Pons (tissue), 1 donor: Measurements from ENCODE around the gene NUMB.
"Not testable (repeated sequence)": the region's sequence is repeated elsewhere in the genome, so short reads cannot be mapped to it uniquely, and the experiment has no call there.

ENCODE experiments used
- DNase-seq: peaks from one replicate; pipeline ENCODE4 v3.0.0-alpha.2; 2016; ENCODE audit warnings: low spot score

Gene NUMB

DNA sequence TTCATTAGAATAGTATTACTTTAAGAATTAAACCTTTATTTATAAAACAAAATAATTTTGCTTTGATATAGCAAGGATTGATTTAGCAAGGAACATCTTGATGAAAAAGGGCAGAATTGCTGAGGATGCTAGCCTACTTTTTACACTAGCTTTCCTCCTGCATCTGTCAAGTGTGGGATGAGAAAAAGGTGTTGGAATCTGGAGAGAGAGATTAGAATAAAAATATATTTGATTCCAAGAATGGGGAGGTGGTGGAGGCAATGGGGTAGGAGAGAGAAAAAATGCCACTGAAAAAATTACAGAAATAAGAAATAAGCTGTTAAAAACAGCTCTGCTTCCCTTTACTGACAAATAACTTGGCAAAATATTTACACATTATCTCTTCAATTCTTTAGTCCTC, 98.9 kb downstream of the NUMB start:
- no peak for DNase-seq

- no peak for DNase-seq
These were observed 100.2 kb downstream of the NUMB start for GRCh38 chr14:73358187-73358586.

GRCh38 chr14:73349091-73349490, 109.3 kb downstream of the NUMB start:
- DNase-seq, result not testable (repeated sequence)

GRCh38 chr14:73344319-73344718, 114.0 kb downstream of the NUMB start:
- peak; percentile 4 for DNase-seq

GRCh38 chr14:73342670-73343069, 115.7 kb downstream of the NUMB start:
- DNase-seq, result no peak

DNA sequence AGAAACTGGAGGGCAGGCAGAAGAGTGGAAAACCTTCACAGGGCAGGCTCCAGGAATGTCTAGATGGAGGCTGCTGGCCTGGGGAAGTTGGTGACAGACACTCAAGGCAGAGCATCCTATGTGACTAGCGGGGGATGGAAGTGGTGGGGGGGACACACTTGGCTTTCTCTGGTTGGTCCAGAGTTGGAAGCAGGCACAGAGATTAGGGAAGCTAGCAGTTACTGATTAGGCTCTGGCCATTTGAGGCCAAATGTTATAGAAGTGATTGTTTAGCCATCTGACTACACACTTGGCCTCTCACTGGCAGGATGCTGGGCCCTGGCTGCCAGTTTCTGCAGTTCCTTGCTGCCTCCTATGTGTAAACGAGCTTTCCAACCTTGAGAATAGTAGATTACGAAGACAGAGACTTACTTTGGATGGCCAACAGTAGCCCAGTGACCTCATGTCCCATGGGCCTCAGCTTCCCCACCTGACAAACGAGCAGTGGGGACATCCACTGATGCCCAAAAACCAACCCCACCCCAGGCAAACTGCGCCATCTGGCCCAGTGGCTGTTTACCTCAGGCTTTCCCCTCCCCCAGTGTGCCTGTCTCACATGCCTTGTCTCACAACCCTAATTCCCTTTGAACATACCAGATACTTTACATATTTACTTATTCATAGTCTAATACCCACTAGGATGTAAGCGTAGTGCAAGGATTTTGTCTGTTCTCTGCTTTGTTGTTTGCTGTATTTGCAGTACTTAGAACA, 118.3 kb downstream of the NUMB start:
- DNase-seq, result no peak

DNA sequence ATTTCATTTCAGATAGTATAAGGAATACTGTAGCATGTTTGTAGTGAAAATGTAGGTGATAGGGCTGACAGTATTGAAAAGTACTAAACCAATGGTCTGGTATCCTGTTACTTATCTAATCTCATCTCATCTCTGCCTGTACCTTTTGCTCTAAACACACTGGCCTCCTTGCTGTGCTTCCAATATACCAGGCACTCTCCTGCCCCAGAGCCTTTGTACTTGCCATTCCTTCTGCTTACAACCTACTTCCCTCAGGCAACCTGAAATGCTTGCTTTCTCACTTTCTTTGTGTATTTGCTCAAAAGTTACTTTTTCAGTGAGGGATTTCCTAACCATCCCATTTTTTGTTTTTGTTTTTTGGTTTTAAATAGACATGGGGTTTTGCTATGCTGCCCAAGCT, 119.1 kb downstream of the NUMB start:
- DNase-seq, result no peak

- no peak for DNase-seq
These were observed 119.8 kb downstream of the NUMB start for GRCh38 chr14:73338551-73338950.

DNA sequence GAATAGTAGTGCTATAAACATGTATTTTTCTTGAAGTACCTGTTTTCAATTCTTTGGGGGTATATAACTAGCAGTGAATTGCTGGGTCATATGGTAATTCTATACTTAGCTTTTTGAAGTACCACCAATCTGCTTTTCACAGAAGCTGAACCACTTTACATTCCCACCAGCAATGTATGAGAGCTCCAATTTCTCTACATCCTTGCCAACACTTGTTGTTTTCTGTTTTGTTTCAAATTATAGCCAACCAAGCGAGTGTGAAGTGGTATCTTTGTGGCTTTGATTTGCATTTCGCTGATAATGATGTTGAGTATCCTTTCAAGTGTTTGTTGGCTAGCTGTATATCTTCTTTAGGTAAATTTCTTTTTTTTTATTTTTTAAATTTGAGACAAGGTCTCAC, 125.3 kb downstream of the NUMB start:
- no peak for DNase-seq

DNA sequence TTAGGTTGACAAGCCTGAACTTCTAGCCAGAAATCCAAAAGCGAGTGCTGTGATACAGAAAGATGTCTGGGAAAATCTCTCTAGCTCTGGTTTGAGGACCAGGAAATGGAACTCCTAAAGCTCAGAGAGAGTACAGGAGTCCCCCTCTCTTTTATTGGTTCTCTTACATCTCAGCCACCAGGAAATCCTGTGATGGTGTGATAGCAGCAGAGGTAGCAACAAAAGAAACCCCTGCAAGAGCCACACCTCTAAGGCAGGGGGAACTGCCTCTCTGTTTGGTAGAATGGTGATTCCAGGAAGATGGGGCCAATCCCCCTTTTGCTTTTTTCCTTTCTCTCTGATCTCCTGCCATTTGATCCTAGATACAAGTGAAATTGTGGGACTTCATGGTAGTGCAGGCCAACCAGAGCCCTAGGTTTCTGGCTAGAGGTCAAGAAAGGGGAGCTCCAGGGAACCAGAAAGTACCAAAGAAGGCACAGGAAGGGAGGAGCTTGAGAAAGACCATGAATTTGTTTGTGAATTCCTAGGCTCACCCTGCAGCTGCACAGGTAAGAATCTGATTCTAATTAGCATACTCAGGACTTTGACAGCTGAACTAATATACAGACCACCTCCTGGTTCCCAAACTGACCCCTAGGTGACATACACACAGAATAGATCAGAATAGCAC, 132.6 kb downstream of the NUMB start:
- no peak for DNase-seq

GRCh38 chr14:73325063-73325462, 133.3 kb downstream of the NUMB start:
- DNase-seq, result no peak

DNA sequence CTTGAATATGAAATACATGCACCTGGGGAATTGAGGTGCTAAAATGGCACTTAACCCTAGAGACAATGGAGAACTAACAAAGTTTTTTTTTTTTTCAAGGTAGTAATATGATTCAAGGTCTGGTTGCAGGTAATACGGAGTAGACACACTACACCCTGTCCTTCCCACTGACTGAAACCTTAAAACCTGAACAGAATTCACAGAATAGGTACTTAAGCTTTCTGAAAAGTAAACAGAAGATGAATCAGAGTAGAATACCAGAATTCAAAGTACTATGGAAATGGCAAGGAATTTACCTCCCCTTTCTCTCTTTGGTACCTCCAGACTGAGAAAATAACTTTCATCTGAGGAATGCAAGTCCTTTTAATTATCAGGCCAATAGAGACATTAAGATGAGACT, 133.8 kb downstream of the NUMB start:
- DNase-seq, result no peak

DNA sequence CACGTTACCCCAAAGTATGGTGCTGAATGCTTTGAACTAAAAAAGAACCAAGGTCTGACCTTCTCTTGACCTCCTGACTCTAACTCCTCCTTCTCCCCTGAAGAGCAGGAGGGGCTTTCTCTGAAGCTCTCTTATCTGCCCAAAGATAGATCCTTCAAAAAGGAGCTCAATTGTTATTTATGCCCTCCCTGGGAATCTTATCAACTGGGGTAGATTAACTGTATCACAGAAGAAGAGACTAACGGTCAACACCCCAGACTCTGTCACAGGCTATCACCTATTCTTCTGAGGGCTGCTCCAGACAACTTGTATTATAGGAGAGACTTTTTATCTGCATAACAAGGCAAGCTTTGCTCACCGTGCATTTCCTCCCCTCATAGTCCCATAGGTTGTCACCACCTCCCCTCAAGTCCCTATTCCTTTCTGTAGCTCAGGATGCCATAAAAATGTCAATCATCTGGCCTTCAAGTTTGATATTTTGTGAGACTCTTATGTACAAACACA, 134.4 kb downstream of the NUMB start:
- no peak for DNase-seq

GRCh38 chr14:73313151-73313550, 145.2 kb downstream of the NUMB start:
- no peak for DNase-seq

- peak; percentile 50 for DNase-seq
These were observed 145.7 kb downstream of the NUMB start for GRCh38 chr14:73312687-73313086.

GRCh38 chr14:73311708-73312030, 146.7 kb downstream of the NUMB start:
- no peak for DNase-seq

DNA sequence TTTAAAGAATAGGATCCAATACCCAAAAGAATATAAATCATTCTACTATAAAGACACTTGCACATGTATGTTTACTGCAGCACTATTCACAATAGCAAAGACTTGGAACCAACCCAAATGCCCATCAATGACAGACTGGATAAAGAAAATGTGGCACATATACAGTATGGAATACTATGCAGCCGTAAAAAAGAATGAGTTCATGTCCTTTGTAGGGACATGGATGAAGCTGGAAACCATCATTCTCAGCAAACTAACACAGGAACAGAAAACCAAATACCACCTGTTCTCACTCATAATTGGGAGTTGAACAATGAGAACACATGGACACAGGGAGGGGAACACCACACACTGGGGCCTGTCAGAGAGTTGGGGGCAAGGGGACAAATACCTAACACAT, 149.1 kb downstream of the NUMB start:
- DNase-seq, result not testable (repeated sequence)

GRCh38 chr14:73307261-73307660, 151.1 kb downstream of the NUMB start:
- no peak for DNase-seq

- DNase-seq, result no peak
These were observed 152.8 kb downstream of the NUMB start for GRCh38 chr14:73305499-73305898.

DNA sequence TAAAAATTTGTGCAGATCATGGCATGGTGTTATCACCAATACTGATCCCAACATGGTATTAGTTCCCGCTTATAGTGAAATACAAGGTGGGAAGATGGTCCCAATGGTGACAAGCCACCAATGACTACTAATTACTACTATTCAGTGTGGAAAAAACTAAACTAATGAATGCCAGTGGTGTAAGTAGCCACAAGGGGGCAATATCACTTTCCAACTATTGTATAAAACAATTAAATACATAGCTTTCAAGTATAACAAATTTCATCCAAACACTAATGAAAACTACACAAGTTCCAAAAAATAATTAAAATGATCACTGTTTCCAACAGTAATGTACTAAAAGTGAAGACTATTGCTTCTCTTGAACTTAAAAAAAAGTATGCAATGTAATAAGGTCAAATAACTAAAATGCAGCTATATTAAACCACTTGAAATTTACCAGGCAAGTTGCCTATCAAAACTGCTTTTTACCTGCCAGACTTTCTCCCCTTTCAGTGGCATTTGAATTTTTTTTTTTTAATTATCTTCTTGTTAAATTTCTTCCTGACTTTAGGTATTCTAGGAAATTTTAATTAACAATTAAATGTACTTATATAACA, 163.0 kb downstream of the NUMB start:
- DNase-seq, result peak; percentile 64

DNA sequence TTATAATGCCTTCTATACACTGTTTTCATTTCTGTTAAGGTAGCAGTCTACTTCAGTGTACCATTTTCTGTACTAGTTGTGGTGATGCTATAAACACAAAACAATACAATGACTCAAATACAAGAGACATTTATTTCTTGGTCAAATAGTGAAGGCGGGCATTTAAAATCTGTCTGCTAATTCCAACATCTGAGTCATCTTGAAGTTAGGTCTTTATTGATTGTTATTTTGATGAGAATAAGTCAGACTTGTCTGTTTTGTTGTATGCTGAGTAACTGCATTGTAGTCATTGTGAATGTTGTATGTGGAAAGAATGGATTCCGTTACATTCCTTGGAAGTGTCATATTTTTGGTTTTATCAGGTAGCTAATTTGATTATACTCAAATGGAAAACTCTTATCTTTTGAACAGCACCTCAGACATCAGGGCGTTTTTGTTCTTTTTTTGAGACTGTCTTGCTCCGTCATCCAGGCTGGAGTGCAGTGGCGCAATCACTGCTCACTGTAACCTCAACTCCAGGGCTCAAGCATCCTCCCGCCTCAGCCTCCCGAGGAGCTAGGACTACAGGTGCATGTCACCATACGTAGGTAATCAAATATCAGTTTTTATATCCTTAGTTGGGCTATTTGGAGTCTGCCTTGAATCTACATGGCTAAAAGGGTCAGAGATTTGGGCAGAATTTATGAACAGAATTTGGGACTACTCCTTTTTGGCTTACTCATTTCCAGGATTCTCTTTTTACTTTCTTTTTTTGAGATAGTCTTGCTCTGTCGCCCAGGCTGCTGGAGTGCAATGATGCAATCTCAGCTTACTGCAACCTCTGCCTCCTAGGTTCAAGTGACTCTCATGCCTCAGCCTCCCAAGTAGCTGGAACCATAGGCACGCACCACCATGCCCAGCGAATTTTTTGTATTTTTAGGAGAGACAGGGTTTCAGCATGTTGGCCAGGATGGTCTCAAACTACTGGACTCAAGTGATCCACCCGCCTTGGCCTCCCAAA, 164.3 kb downstream of the NUMB start:
- DNase-seq, result no peak

GRCh38 chr14:73290279-73290678, 168.1 kb downstream of the NUMB start:
- DNase-seq, result no peak
